Esophagus mucosa (tissue), 1 donor: ENCODE measurements around the gene RBM10. TPM values are rescaled to one million over a fixed set of nuclear protein-coding genes. Genes with fewer than 3 reads are reported as not detected.

ENCODE experiments used
- ATAC-seq: fragments of 200-7000 bp; cut with Tn5 transposase; one replicate; pipeline ENCODE4 v1.9.1; 2020
- total RNA-seq: library from RNA; stranded (reverse); gene quantifications from one replicate; pipeline ENCODE4 v1.2.4, GENCODE V29; 2023
- donor health status: DM: yes; HTN: yes; CAD: no.

Gene RBM10
- total RNA-seq, 1 donor from 2014 or later: 23.6 TPM

DNA sequence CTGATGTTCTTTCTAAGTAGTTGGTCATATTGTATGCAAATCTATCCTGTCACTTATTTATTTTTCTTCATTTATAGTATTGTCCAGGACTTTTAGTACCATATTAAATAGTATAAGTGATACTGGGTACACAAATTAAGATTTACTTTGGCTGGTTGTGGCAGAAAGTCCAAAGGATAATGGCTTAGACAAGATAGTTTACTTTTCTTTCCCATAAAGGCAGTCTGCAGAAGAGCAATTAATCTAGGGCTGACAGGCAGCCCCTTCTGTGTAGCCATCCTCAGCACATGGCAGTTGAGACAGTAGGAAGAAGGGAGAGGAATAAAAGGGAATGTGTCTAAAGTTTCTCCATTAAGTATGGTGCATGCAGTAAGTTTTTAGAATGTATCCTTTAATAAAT lies 6.4 kb downstream of the RBM10 start:
- ATAC-seq: no peak

DNA sequence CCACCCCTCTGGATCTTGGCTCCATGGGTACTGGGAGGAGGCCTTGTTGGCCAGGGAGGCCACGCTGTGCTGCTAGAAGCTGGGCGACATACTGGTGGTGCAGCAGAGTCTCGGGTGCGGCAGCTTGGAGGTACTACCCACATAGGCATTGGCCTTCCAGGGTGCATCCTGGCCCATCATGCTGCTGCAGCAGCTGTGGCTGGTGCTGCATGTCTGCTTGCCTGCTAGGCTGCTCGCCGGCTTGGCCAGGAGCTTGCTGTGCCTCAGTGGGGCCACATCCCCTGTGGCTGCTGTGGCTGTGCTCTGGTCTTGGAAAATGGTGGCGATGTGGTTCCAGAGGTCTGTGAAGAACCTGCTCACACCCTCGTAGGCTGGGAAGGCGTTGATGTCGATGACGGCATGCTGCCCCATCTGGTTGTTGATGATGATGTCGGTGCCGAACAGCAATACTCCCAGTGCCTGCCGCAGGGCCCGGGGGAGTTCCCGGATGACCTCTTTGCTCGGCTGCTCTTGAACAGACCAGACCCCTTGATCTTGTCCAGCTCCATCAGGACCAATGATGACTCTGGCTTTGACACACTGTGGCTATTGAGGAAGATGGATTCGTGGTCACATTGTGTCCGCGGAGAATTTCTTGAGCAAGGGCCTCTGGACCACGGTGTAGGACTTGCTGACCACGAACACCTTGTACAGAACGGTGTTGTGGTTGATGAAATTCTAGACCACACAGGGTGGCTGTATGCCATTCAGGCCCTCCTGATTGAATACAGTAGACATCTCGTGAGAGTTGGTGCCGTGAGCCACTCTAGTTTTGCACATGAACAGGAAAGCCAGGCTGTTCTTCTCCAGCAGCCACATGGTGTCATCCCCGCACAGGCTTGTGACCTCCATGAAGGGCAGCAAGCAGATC lies 11.8 kb downstream of the RBM10 start:
- no peak for ATAC-seq

DNA sequence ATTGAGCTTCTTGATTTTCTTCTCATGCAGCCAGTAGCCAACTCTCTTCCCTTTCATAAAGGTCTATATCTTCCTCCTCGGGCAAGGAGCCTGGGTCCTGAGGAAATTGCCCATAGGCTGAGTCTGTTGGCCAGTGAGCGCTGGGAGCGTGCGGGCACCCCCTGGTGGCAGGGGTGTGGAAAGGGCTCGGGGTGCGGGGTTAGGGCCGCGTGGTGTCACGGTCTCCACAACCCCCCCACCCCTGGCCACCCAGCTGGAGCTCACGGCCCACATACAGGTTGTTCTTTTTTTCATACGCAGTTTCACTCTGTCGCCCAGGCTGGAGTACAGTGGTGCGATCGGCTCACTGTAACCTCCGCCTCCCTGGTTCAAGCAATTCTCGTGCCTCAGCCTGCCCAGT lies 13.1 kb downstream of the RBM10 start:
- ATAC-seq: no peak

DNA sequence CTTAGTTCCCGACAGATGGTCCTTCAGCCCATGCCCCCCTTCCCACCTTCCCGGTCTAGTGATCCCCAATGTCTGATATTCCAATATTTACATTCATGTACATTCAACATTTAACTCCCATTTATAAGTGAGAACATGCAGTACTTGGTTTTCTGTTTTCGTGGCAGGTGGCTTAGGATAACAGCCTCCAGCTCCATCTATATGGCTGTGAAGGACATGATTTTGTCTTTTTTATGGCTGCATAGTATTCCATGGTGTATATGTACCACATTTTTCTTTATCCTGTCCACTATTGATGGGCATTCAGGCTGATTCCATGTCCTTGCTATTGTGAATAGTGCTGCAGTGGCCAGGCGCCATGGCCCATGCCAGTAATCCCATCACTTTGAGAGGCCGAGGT lies 13.8 kb downstream of the RBM10 start:
- no peak for ATAC-seq

DNA sequence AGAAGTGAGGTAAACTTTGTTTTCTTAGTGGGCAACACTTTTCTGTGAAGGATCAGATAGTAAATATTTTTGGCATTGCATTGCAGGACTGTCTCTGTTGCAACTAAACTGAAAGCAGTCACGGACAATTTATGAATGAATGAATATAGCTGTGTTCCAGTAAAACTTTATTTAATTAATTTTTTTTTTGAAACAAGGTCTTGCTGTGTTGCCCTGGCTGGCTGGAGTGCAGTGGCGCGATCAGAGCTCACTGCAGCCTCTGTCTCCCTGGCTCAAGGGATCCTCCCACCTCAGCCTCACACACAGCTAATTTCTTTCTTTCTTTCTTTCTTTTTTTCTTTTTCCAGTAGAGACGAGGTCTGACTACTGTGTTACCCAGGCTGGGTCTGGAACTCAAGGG lies 15.8 kb downstream of the RBM10 start:
- ATAC-seq: no peak

DNA sequence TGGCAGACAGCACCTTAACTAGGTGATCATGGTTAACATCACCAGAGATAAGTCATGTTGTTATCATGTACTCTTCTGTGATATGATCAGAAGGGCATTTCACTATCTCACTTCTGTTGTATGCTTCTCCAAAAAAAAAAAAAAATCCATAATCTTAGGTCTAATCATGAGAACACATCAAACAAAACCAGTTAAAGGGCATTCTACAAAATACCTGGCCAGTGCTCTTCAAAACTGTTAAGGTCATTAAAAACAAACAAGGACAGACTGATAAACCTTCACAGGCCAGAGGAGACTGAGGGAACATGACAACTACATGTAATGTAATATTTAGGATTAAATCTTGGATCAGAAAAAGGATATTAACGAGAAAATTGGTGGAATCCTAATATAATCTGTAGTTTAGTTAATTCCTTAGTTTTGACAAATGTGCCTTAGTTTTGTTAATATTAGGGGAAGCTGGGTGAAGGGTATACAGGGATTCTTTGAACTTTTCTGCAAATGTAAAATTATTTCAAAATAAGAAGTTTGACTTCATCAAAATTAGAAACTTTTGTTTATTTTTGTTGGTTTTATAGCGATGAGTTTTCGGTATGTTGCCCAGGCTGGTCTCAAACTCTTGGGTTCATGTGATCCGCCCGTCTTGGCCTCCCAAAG lies 18.0 kb downstream of the RBM10 start:
- no peak for ATAC-seq

DNA sequence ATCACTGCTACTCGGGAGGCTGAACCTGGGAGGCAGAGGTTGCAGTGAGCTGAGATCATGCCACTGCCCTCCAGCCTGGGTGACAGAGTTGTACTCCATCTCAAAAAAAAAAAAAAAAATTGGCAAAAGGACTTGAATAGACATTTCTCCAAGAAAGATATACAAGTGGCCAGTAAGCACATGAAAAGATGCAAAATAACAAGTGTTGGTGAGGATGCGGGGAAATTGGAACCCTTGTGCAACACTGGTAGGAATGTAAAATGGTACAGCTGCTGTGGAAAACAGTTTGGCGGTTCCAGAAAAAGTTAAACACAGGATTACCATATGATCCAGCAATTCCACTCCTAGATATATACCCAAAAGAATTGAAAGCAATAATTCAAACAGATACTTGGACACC lies 19.4 kb downstream of the RBM10 start:
- ATAC-seq: no peak

DNA sequence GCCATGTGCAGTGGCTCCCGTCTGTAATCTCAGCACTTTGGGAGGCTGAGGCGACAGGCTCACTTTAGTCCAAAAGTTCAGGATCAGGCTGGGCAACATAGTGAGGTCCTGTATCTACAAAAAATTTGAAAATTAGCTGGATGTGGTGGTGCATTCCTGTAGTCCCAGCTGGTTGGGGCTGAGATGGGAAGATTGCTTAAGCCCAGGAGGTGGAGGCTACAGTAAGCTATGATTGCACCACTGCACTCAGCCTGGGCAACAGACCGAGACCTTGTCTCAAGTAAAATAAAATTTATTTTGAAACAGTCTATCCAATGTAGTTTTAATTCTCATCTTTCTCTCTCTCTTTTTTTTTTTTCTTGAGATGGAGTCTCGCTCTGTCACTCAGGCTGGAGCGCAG lies 21.1 kb downstream of the RBM10 start:
- no peak for ATAC-seq

DNA sequence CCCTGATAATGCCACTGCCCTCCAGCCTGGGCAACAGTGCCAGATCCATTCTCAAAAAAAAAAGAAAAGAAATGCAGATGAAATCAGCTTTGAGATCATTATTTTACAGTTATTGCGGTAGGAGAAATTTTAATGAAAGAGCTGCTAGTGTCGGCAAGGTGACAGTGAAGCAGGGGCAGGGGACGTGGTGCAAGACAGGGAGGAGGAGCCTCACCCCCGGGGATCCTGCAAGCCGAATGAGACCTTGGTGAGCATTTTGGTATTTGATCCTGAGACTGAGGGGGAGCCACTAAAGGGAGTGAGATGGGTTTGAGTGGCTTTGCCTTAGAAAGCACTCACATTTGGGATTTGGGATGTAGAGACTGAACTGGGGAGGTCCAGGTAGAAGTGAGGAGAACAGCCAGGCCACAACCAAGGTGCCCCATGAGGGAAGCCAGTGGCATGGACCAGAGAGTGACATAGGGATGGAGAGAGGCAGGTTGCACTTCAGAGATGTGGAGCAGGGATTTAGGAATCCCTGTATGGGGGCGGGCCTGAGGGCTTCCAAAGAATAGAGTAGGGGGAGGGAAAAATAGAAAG lies 23.6 kb downstream of the RBM10 start:
- ATAC-seq: no peak

DNA sequence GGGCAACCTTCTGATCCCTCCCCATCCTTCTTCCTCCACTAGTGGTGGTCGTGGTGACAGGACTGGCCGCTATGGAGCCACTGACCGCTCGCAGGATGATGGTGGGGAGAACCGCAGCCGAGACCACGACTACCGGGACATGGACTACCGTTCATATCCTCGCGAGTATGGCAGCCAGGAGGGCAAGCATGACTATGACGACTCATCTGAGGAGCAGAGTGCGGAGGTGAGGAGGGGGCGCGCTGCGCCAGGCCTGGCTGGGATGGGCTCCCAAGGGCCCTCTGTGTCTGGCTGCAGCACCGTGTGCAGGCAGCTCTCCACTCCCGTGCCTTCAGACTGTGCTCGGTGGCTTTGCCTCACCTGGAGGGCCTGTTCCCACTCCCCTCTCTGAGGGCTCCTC lies 24.3 kb downstream of the RBM10 start:
- peak; percentile 7 for ATAC-seq

DNA sequence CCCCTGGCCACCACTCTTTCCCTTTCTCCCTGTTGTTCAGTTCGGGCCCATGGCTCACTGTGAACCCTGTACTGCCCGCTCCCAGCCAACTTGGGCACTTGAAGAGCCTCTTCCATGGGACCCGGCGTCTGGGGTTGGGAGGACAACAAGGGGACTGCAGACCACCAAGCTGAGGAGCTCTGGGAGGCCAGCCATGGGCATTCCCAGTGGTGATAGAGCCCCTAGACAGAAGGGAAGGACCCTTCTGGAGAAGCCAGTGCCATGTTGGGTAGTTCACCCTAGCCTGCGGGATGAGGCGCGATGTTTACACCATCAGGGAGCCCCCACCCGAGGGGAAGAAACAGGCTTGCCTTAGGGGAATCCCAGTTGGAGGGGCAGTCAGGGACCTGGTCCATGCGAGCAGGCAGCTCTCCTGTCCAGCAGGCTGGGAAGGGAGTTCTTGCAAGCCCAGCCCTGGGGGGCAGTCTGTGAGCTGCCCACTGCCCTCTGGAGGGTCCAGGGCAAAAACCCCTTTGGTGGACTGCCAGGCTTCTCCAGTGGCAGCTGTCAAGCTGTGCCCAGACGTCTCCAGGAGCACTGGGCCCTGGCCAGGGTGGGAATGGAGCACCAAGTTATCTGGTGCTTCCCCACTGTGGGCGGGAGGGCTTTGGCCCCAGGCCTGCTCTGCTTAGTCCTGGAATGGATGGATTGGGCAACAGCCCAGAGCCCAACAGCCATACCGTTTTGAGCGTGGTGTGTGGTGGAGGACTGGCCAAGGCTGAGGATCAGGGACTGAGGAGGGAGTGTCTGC lies 24.9 kb downstream of the RBM10 start:
- ATAC-seq: peak; percentile 15

DNA sequence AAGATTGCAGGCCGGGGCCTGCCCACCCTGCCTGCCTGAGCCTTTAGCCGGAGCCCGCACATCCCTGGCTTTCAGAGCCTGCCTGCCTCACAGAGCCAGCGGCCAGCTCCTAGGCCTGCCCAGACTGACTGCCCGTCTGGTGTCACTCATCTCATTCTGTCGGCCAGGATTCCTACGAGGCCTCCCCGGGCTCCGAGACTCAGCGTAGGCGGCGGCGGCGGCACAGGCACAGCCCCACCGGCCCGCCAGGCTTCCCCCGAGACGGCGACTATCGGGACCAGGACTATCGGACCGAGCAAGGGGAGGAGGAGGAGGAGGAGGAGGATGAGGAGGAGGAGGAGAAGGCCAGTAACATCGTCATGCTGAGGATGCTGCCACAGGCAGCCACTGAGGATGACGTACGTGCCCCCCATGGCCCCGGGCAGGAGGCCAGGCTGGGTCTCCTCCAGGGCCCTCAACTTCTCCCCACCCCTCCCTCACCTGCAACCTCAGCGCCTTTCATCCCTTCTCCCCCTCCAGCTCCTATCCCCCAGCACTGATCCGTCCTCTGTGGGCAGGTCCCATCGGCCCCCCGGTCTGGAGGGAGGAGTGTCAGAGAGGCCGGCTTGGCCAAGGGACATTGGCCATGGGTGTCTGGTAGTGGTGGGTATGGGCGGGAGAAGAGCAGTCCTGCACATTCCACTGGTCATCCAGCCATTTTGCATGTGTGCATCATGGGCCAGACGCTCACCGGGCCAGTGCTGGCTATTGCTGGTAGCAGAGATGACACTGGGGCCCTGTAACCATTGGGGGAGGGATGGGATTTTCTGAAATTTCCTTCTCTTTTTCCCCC lies 26.1 kb downstream of the RBM10 start:
- no peak for ATAC-seq

DNA sequence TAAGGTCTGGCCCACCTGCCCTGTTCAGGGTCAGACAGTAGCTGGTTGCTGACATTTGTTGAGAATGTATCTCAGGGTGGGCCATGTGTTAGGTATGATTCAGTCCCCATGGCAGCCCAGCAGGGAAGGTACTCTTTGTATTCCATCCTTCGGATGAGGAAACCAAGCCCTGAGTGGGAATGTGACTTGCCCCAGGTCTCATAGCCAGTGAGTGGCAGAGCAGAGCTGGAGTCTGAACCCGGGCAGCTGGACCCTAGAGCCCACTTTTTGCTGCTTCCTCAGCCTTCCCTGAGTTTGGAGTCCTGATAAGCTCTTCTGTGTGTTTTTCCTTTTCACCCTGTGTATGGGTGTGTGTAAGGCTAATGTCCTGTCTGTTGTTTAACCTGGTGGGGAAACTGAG lies 27.0 kb downstream of the RBM10 start:
- ATAC-seq: no peak

DNA sequence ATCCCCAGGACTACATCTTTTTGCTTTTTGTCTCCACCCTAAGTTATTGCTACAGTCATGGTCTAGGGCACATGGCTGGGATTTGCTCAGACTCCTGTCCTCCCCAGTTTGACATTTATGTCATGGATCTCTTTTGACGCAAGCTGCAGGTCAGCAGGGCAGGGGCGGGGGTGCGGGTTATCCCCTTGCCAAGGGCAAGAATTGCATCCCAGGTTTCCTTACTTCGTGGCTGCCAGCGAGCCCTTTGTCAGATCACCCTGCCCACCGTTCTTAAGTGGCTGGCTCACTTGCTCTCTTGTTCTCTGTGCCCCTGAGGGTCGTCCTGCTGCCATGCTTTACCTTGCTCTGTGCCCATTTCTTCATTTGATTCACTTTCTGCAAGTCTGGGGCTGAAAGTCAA lies 27.5 kb downstream of the RBM10 start:
- ATAC-seq: no peak

DNA sequence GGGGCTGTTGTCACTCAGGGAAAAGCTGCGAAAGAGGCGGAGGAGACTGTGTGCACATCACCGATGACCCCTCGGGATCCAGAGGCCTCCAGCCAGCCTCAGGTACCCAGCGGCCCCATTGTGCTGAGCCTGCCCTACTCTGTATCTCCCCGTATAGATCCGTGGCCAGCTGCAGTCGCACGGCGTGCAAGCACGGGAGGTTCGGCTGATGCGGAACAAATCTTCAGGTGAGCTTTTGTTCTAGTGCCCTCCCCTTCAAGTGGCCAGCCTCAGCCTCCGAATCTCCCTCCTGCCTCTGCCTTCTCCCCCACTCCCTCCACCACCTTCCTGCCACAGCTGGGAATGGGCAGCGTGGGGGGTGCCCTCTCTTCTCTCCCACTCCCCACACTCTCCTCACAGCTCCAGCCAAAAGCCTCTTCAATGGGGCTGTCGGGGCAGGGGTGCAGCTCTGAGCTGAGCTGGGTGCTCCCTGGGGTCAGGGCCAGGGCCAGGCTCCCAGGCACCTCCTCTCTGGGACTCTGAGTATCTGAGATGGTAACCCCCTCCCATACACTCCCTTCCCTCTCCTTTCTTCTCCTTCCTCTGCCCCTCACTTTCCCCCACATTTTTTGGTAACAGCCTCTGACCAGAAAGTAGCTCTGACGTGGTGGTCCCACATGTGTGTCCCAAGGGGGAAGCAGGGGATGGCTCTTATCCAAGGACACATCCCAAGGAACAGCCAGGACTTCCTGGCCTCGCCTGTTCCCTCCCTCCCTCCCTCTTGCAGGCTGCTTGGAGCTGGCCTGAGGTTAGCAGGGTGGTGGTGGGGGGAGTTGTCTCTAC lies 28.2 kb downstream of the RBM10 start:
- ATAC-seq: no peak

DNA sequence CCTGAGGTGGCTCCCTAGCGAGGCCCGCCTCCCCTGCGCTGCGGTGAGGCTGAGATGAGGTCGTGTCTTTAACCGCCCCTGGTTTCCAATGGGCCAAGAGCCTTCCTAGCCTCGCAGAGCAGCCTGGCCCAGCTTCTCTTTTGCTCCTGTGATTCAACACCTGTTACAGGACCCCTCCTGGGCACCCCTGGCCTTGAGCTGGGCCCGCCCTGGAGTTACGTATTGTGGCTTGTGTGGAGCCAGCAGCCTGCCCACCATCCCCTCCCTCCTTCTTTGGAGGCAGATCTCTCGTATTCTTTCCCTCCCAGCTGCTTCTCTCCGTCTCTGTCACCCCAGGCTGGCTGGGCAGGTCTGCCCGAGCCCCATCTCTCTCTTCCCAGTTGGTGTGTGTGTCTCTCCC lies 29.4 kb downstream of the RBM10 start:
- ATAC-seq: no peak

DNA sequence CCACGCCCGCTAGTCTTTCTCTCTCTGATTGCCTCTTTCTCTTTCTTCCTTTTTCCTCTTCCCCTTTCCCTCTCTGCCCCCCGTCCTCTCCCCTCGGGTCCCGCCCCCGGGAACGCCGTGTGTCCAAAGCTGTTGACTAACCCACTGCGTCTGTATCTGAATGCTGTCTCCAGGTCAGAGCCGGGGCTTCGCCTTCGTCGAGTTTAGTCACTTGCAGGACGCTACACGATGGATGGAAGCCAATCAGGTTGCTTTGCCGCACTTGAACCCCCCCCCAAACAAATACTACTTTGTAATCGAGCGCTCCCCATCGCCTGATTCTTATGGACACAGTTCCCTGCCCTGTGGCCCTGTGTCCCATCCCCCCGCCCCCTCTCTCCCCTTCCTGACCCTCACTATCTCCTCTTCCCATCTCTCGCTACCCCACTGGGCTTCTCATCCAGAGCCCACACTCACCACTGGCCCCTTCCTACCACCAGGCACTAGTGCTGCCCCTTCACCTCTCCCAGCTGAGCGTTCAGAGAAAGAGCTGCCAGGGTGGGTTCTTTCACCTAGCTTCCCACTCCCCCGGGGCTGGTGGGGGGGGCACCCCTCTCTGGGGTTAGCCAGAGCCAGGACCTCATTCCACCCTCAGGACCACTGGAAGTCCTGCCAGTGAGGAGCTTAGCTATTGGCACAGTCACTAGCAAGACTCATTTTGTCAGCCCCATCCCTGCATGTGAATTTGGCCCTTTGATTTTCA lies 30.0 kb downstream of the RBM10 start:
- no peak for ATAC-seq

DNA sequence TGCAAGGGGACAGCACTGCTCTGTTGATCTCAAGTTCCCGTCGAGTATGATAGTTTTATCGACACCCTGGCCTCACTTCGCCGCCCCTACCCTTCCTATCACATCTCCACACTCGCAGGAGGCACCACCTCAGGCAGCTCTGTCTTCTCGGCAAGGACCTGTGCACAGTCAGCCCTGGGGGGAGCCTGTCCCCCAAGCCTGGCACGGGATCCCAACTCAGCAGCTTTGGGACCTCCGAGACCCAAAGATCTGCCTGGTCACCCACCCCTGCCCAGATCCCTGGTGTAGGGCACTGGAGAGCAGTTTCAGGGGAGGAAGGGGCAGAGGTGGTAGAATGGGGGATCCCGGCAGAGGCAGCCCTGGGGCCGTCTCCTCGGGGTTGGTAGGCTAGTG lies 30.6 kb downstream of the RBM10 start:
- no peak for ATAC-seq

DNA sequence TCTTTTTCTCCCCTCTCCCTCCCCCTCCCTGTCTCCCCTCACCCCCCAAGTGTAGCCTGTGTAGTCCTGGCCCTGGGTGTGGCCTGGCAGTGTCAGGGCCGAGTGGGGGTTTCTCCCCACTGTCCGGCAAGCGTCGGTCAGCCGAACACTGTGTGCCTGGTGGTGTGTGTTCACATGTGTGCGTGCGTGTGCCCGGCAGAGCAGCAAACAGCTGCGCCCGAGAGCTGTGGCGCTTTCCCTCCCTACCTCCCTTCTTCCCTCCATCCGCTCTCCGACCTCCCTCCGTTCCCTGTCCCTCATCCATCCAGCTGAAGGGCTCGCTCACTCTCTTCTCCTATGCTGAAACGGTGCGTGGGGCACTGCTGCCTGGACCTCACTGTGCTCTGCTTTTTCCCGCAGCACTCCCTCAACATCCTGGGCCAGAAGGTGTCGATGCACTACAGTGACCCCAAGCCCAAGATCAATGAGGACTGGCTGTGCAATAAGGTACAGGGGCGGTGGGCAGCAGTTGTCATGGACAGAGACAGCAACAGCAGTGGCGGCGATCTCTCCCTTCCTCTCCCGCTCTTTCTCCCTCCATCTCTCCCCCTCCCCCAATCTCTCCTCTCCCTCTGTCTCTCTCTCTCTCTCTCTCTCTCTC lies 31.2 kb downstream of the RBM10 start:
- no peak for ATAC-seq

DNA sequence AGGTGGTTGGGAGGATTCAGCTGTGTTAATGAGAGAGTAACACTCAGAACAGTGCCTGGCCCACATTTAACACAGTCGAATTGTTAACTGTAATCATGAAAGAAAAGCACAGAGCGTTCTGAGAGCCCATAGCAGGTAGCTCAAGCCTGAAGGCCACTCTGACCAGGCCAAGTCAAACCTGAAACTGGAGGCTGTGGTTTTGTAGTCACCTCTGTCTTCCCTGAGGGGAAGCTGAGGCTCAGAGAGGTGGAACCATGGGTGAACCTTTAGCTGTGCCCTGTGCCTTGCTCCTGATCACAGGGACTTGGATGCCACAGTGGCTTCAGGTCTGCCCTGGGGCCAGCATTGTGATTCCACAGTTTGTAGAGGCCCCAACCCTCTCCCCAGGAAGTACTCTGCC lies 32.1 kb downstream of the RBM10 start:
- no peak for ATAC-seq
